NB4 (cell line): ENCODE data around the gene SEMA3C.

Experiments used
- CTCF ChIP-seq: IDR thresholded peaks from one replicate; pipeline ENCODE4 v1.5.1; 2012; ENCODE audit warnings: low read depth, low read length
- MYC ChIP-seq: IDR thresholded peaks from 2 replicates; pipeline ENCODE4 v1.6.1; 2011; ENCODE audit warnings: low read depth, low read length
- POLR2A ChIP-seq: IDR thresholded peaks from 2 replicates; pipeline ENCODE4 v1.6.1; 2011; ENCODE audit warnings: mild to moderate bottlenecking; ENCODE audit not compliant: insufficient read length; ENCODE audit errors: extremely low read depth
- TF ChIP-seq, protein P1 (sequence below): IDR thresholded peaks from 2 replicates; pipeline ENCODE4 v1.6.1; 2011; ENCODE audit warnings: low read depth, low read length

GRCh38 chr7:80826520-80827238, 92.2 kb downstream of the SEMA3C start:
- no peak for TF ChIP-seq CTCF
- TF ChIP-seq POLR2A, result no peak
- no peak for TF ChIP-seq MYC
- TF ChIP-seq, protein P1, sequence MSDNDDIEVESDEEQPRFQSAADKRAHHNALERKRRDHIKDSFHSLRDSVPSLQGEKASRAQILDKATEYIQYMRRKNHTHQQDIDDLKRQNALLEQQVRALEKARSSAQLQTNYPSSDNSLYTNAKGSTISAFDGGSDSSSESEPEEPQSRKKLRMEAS, result no peak
